Astrocyte (in vitro differentiated cells and primary cell): Measurements from ENCODE around the gene NINL. TPM values are rescaled to one million over a fixed set of nuclear protein-coding genes. Genes with fewer than 3 reads are reported as not detected.
"Not testable (repeated sequence)": the region's sequence is repeated elsewhere in the genome, so short reads cannot be mapped to it uniquely, and the experiment has no call there.

Experiments used
- DNase-seq: peaks from one replicate; pipeline ENCODE4 v3.0.0-alpha.2; 2010; ENCODE audit warnings: low read depth
- FAIRE-seq: peaks from 2 replicates; lab custom pipeline; 2011; peaks lifted over from hg19 to GRCh38; lab: Jason Lieb, UNC
- H2AFZ ChIP-seq: 2 replicates; pipeline ENCODE4 v1.6.0; 2012; ENCODE audit warnings: low read depth, low read length, inconsistent platforms
- H3K27ac ChIP-seq: 2 replicates; pipeline ENCODE4 v1.5.1; 2011; ENCODE audit warnings: low read depth, low read length, inconsistent platforms
- H3K27me3 ChIP-seq: 2 replicates; pipeline ENCODE4 v1.6.0; 2011; ENCODE audit warnings: low read length, inconsistent platforms; ENCODE audit not compliant: insufficient read depth
- H3K36me3 ChIP-seq: 2 replicates; pipeline ENCODE4 v1.5.1; 2011; ENCODE audit warnings: low read length, inconsistent platforms; ENCODE audit not compliant: insufficient read depth
- H3K4me1 ChIP-seq: 2 replicates; pipeline ENCODE4 v1.5.1; 2011; ENCODE audit warnings: low read length, inconsistent platforms; ENCODE audit not compliant: insufficient read depth
- H3K4me2 ChIP-seq: 2 replicates; pipeline ENCODE4 v1.6.0; 2012; ENCODE audit warnings: low read length, inconsistent platforms
- H3K4me3 ChIP-seq: 2 replicates; pipeline ENCODE4 v1.5.1; 2011; ENCODE audit warnings: low read depth, mild to moderate bottlenecking, low read length, inconsistent platforms; ENCODE audit not compliant: insufficient read depth
- H3K79me2 ChIP-seq: 2 replicates; pipeline ENCODE4 v1.6.0; 2012; ENCODE audit warnings: mild to moderate bottlenecking, low read length, inconsistent platforms; ENCODE audit not compliant: insufficient read depth
- H3K9ac ChIP-seq: 2 replicates; pipeline ENCODE4 v1.6.0; 2012; ENCODE audit warnings: mild to moderate bottlenecking, low read length, inconsistent platforms
- H3K9me3 ChIP-seq: 2 replicates; pipeline ENCODE4 v1.5.1; 2012; ENCODE audit warnings: low read depth, mild to moderate bottlenecking, low read length, inconsistent platforms; ENCODE audit not compliant: insufficient read depth
- H4K20me1 ChIP-seq: 2 replicates; pipeline ENCODE4 v1.6.0; 2012; ENCODE audit warnings: low read length, inconsistent platforms; ENCODE audit not compliant: insufficient read depth
- H3K27ac Mint-ChIP-seq: one replicate; pipeline ENCODE4 v1.8.0; 2021; ENCODE audit warnings: mild to moderate bottlenecking, mixed read lengths; ENCODE audit not compliant: unreplicated experiment
- H3K27me3 Mint-ChIP-seq: one replicate; pipeline ENCODE4 v1.8.0; 2021; ENCODE audit warnings: low read depth, mixed read lengths; ENCODE audit not compliant: unreplicated experiment
- H3K36me3 Mint-ChIP-seq: one replicate; pipeline ENCODE4 v1.8.0; 2021; ENCODE audit warnings: low read depth, mixed read lengths; ENCODE audit not compliant: unreplicated experiment
- H3K4me1 Mint-ChIP-seq: one replicate; pipeline ENCODE4 v1.8.0; 2021; ENCODE audit warnings: low read depth, mixed read lengths; ENCODE audit not compliant: unreplicated experiment
- H3K4me3 Mint-ChIP-seq: one replicate; pipeline ENCODE4 v1.8.0; 2021; ENCODE audit warnings: mild to moderate bottlenecking, moderate library complexity, mixed read lengths; ENCODE audit not compliant: unreplicated experiment
- H3K9me3 Mint-ChIP-seq: one replicate; pipeline ENCODE4 v1.8.0; 2021; ENCODE audit warnings: mild to moderate bottlenecking, mixed read lengths; ENCODE audit not compliant: unreplicated experiment
- EZH2 ChIP-seq: IDR thresholded peaks from 2 replicates; pipeline ENCODE4 v1.6.1; 2012; ENCODE audit warnings: mild to moderate bottlenecking, low read length, inconsistent platforms; ENCODE audit not compliant: insufficient read depth
- total RNA-seq: library from RNA; stranded (reverse); gene quantifications from 2 replicates; pipeline ENCODE4 v1.2.1, GENCODE V29; 2021
- TF ChIP-seq, protein P1 (sequence below): IDR thresholded peaks from 2 replicates; pipeline ENCODE4 v1.5.1; 2011; ENCODE audit warnings: low read depth, mild to moderate bottlenecking, inconsistent platforms, low read length, moderate library complexity; ENCODE audit not compliant: insufficient read depth

The NINL gene
- total RNA-seq, 1 donor from 2014 or later: 10.2 TPM

DNA sequence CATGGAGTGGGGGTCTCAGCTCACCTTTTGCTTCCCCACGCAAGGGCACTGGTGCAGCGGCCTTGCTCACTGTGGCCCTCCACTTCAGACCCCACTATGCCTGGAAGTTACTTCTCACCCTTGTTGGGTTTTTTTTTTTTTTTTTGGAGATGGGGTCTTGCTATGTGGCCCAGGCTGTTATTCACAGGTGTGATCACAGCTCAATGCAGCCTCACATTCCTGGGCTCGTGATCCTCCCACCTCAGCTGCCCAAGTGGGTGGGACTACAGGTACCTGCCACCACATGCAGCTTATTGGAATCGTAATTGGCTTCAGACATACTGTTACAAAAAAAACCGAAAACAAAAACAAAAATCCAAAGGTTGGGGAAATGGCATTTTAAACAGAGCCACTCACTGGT, 32.4 kb downstream of the NINL start:
- Histone ChIP-seq H3K4me3 (no peak overlapping the region), H3K27ac (no peak overlapping the region), H2AFZ (no peak overlapping the region), H3K4me2 (no peak overlapping the region), H3K4me1 (peaks cover 9% of the 10 kb centered on the region), H3K36me3 (no peaks in the 10 kb centered on the region), H4K20me1 (peaks cover 64% of the 10 kb centered on the region), H3K9me3 (no peaks in the 10 kb centered on the region), H3K27me3 (no peaks in the 10 kb centered on the region), H3K9ac (no peak overlapping the region), H3K79me2 (peaks cover 12% of the 10 kb centered on the region)
- TF ChIP-seq EZH2: no peak
- TF ChIP-seq, protein P1, sequence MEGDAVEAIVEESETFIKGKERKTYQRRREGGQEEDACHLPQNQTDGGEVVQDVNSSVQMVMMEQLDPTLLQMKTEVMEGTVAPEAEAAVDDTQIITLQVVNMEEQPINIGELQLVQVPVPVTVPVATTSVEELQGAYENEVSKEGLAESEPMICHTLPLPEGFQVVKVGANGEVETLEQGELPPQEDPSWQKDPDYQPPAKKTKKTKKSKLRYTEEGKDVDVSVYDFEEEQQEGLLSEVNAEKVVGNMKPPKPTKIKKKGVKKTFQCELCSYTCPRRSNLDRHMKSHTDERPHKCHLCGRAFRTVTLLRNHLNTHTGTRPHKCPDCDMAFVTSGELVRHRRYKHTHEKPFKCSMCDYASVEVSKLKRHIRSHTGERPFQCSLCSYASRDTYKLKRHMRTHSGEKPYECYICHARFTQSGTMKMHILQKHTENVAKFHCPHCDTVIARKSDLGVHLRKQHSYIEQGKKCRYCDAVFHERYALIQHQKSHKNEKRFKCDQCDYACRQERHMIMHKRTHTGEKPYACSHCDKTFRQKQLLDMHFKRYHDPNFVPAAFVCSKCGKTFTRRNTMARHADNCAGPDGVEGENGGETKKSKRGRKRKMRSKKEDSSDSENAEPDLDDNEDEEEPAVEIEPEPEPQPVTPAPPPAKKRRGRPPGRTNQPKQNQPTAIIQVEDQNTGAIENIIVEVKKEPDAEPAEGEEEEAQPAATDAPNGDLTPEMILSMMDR: no peak
- no peaks in the 10 kb centered on the region for H3K27me3 Mint-ChIP-seq
- peaks cover 23% of the 10 kb centered on the region for H3K4me1 Mint-ChIP-seq
- no peak for FAIRE-seq
- no peak for DNase-seq
- H3K36me3 Mint-ChIP-seq: peaks cover 3% of the 10 kb centered on the region
- no peak overlapping the region for H3K27ac Mint-ChIP-seq
- H3K9me3 Mint-ChIP-seq: no peaks in the 10 kb centered on the region
- H3K4me3 Mint-ChIP-seq: no peak overlapping the region

- Histone ChIP-seq H3K36me3 (no peaks in the 10 kb centered on the region), H3K27me3 (no peaks in the 10 kb centered on the region), H4K20me1 (peaks cover 73% of the 10 kb centered on the region), H3K4me1 (peaks cover 9% of the 10 kb centered on the region), H2AFZ (no peak overlapping the region), H3K4me2 (peak overlapping the region; percentile 32), H3K9ac (no peak overlapping the region), H3K9me3 (no peaks in the 10 kb centered on the region), H3K79me2 (peaks cover 14% of the 10 kb centered on the region), H3K4me3 (no peak overlapping the region), H3K27ac (no peak overlapping the region)
- Mint-ChIP-seq H3K4me1 (peaks cover 23% of the 10 kb centered on the region), H3K4me3 (no peak overlapping the region), H3K27me3 (no peaks in the 10 kb centered on the region), H3K27ac (no peak overlapping the region), H3K36me3 (peaks cover 4% of the 10 kb centered on the region), H3K9me3 (no peaks in the 10 kb centered on the region)
- no peak for DNase-seq
- TF ChIP-seq, protein P1: no peak
- no peak for TF ChIP-seq EZH2
- no peak for FAIRE-seq
Observed at GRCh38 chr20:25551413-25552215, 33.7 kb downstream of the NINL start.

GRCh38 chr20:25550645-25551337, 34.5 kb downstream of the NINL start:
- not testable (repeated sequence) for H3K9me3 Mint-ChIP-seq, H3K27ac Mint-ChIP-seq, H2AFZ ChIP-seq, H3K9ac ChIP-seq, H3K27me3 Mint-ChIP-seq, H3K27me3 ChIP-seq, H3K4me3 Mint-ChIP-seq, H3K4me1 ChIP-seq, H3K27ac ChIP-seq, H3K36me3 Mint-ChIP-seq, H3K4me3 ChIP-seq, DNase-seq, H3K4me2 ChIP-seq, FAIRE-seq, H3K36me3 ChIP-seq, H3K9me3 ChIP-seq
- peaks cover 27% of the 10 kb centered on the region for H3K4me1 Mint-ChIP-seq
- peaks cover 80% of the 10 kb centered on the region for H4K20me1 ChIP-seq
- peaks cover 15% of the 10 kb centered on the region for H3K79me2 ChIP-seq
